ENCODE measurements around the gene TMPRSS9.
"Not testable (repeated sequence)": the region's sequence is repeated elsewhere in the genome, so short reads cannot be mapped to it uniquely, and the experiment has no call there.

The TMPRSS9 gene

GRCh38 chr19:2394442-2395292, 34.6 kb downstream of the TMPRSS9 start:
- no peak for DNase-seq

- DNase-seq, result not testable (repeated sequence)
Observed at GRCh38 chr19:2395293-2395829, 35.3 kb downstream of the TMPRSS9 start.

- not testable (repeated sequence) for DNase-seq
Observed at GRCh38 chr19:2397173-2397572, 37.1 kb downstream of the TMPRSS9 start.

GRCh38 chr19:2398735-2399305, 38.8 kb downstream of the TMPRSS9 start:
- DNase-seq, result no peak

GRCh38 chr19:2399582-2399981, 39.5 kb downstream of the TMPRSS9 start:
- DNase-seq, result no peak

GRCh38 chr19:2408247-2408646, 48.2 kb downstream of the TMPRSS9 start:
- DNase-seq, result no peak

- DNase-seq, result no peak
Observed at GRCh38 chr19:2409352-2409912, 49.4 kb downstream of the TMPRSS9 start.

- DNase-seq, result no peak
Observed at GRCh38 chr19:2410023-2410422, 50.0 kb downstream of the TMPRSS9 start.

- no peak for DNase-seq
Observed at GRCh38 chr19:2411709-2412108, 51.6 kb downstream of the TMPRSS9 start.

GRCh38 chr19:2412449-2412848, 52.4 kb downstream of the TMPRSS9 start:
- no peak for DNase-seq

- DNase-seq, result no peak
Observed at GRCh38 chr19:2413159-2413558, 53.1 kb downstream of the TMPRSS9 start.

- no peak for DNase-seq
Observed at GRCh38 chr19:2413629-2414028, 53.6 kb downstream of the TMPRSS9 start.

GRCh38 chr19:2415281-2415972, 55.4 kb downstream of the TMPRSS9 start:
- no peak for DNase-seq

GRCh38 chr19:2415973-2416319, 55.9 kb downstream of the TMPRSS9 start:
- DNase-seq, result no peak

GRCh38 chr19:2416321-2417097, 56.4 kb downstream of the TMPRSS9 start:
- DNase-seq, result no peak

GRCh38 chr19:2417436-2417835, 57.4 kb downstream of the TMPRSS9 start:
- DNase-seq, result not testable (repeated sequence)

- DNase-seq, result no peak
Observed at GRCh38 chr19:2417881-2418406, 57.9 kb downstream of the TMPRSS9 start.

- DNase-seq, result no peak
Observed at GRCh38 chr19:2419754-2420153, 59.7 kb downstream of the TMPRSS9 start.

- no peak for DNase-seq
Observed at GRCh38 chr19:2420490-2420889, 60.4 kb downstream of the TMPRSS9 start.

GRCh38 chr19:2421581-2422306, 61.7 kb downstream of the TMPRSS9 start:
- no peak for DNase-seq

All from fibroblast of skin of abdomen (primary cell).